Ishikawa (cell line): Measurements from ENCODE around the gene NME7.

Experiments used
- CEBPB ChIP-seq: IDR thresholded peaks from 2 replicates; pipeline ENCODE4 v1.6.1; 2012
- CREB1 ChIP-seq: IDR thresholded peaks from 2 replicates; pipeline ENCODE4 v1.6.1; 2012; ENCODE audit warnings: low read depth
- EGR1 ChIP-seq: IDR thresholded peaks from 2 replicates; pipeline ENCODE4 v1.6.1; 2012
- EP300 ChIP-seq: IDR thresholded peaks from 2 replicates; pipeline ENCODE4 v1.6.1; 2012; ENCODE audit warnings: borderline replicate concordance
- FOXM1 ChIP-seq: IDR thresholded peaks from 2 replicates; pipeline ENCODE4 v1.6.1; 2012; ENCODE audit warnings: low read depth, borderline replicate concordance
- MAX ChIP-seq: IDR thresholded peaks from 2 replicates; pipeline ENCODE4 v1.6.1; 2012
- NFIC ChIP-seq: IDR thresholded peaks from 2 replicates; pipeline ENCODE4 v1.6.1; 2012
- RAD21 ChIP-seq: IDR thresholded peaks from 2 replicates; pipeline ENCODE4 v1.6.1; 2012; ENCODE audit warnings: low read depth
- REST ChIP-seq: IDR thresholded peaks from 2 replicates; pipeline ENCODE4 v1.6.1; 2012; ENCODE audit warnings: low read depth, mild to moderate bottlenecking
- TAF1 ChIP-seq: IDR thresholded peaks from 2 replicates; pipeline ENCODE4 v1.6.1; 2012; ENCODE audit warnings: low read depth, mild to moderate bottlenecking
- TCF12 ChIP-seq: IDR thresholded peaks from 2 replicates; pipeline ENCODE4 v1.6.1; 2012; ENCODE audit warnings: low read depth
- TEAD4 ChIP-seq: IDR thresholded peaks from 2 replicates; pipeline ENCODE4 v1.6.1; 2012
- USF1 ChIP-seq: IDR thresholded peaks from 2 replicates; pipeline ENCODE4 v1.6.1; 2012
- YY1 ChIP-seq: IDR thresholded peaks from 2 replicates; pipeline ENCODE4 v1.6.1; 2012; ENCODE audit warnings: low read depth
- ZBTB7A ChIP-seq: IDR thresholded peaks from 2 replicates; pipeline ENCODE4 v1.6.1; 2012; ENCODE audit warnings: low read depth

NME7 gene

GRCh38 chr1:169163059-169163458 is 204.5 kb downstream of the NME7 start:
- TF ChIP-seq TCF12 (no peak), REST (no peak), TAF1 (no peak), EGR1 (no peak), TEAD4 (no peak), MAX (no peak), EP300 (no peak), ZBTB7A (no peak), CREB1 (no peak), CEBPB (no peak), USF1 (no peak), RAD21 (no peak), YY1 (no peak), NFIC (no peak)

- TF ChIP-seq FOXM1 (no peak), EP300 (no peak), ZBTB7A (no peak), NFIC (no peak), CREB1 (no peak), TEAD4 (no peak), REST (no peak)
Observed at GRCh38 chr1:169161496-169162194, 206.0 kb downstream of the NME7 start.

- no peak for TF ChIP-seq RAD21
- TF ChIP-seq YY1 = no peak
Observed at GRCh38 chr1:169160845-169161495, 206.6 kb downstream of the NME7 start.

- TF ChIP-seq FOXM1 (no peak), USF1 (no peak), MAX (no peak), RAD21 (no peak), YY1 (no peak), EGR1 (no peak), TEAD4 (no peak), NFIC (no peak), CREB1 (no peak)
Observed at GRCh38 chr1:169156580-169156979, 211.0 kb downstream of the NME7 start.

- TF ChIP-seq USF1 (no peak), NFIC (no peak), TAF1 (no peak), CEBPB (no peak), ZBTB7A (no peak), FOXM1 (no peak), REST (no peak), RAD21 (no peak), TCF12 (no peak), EP300 (no peak), YY1 (no peak)
Observed at GRCh38 chr1:169155675-169156074, 211.9 kb downstream of the NME7 start.
